ENCODE data around the gene PIEZO2.

The PIEZO2 gene

GRCh38 chr18:10842371-10842770 is 307.0 kb downstream of the PIEZO2 start:
- Histone ChIP-seq H3K4me1 (ENCODE audit: control insufficient read depth, low read length) (no peaks in the 10 kb centered on the region), H3K36me3 (ENCODE audit: control insufficient read depth, low read length) (no peaks in the 10 kb centered on the region), H3K9me2 (replicated peaks; ENCODE audit: control insufficient read depth, low read length) (no peaks in the 10 kb centered on the region), H4K20me1 (ENCODE audit: control insufficient read depth, insufficient read depth, low read depth, low read length) (no peaks in the 10 kb centered on the region), H3K4me3 (ENCODE audit: low read length) (no peak overlapping the region), H3K27ac (ENCODE audit: low read depth, low read length) (no peak overlapping the region), H3K79me2 (ENCODE audit: control insufficient read depth, low read length) (no peaks in the 10 kb centered on the region), H3F3A (ENCODE audit: control insufficient read depth, insufficient read depth) (no peaks in the 10 kb centered on the region), H3K27me3 (ENCODE audit: control insufficient read depth, low read length) (no peaks in the 10 kb centered on the region; the same call in 1 of the 2 replicates), H3K4me2 (ENCODE audit: low read length) (no peak overlapping the region), H3K9me3 (ENCODE audit: control insufficient read depth, insufficient read depth, low read length) (no peaks in the 10 kb centered on the region)
- TF ChIP-seq CTCF (IDR thresholded peaks at IDR 0.05; ENCODE audit: low read depth, low read length, poor library complexity, severe bottlenecking) = no peak
- no peak for TF ChIP-seq EZH2phosphoT487 (IDR thresholded peaks at IDR 0.05; ENCODE audit: borderline replicate concordance, low read length)

GRCh38 chr18:10841203-10841602 is 308.2 kb downstream of the PIEZO2 start:
- Histone ChIP-seq H3K9me3 (ENCODE audit: control insufficient read depth, insufficient read depth, low read length) (no peaks in the 10 kb centered on the region), H3K4me2 (ENCODE audit: low read length) (no peak overlapping the region), H3K79me2 (ENCODE audit: control insufficient read depth, low read length) (no peaks in the 10 kb centered on the region), H4K20me1 (ENCODE audit: control insufficient read depth, insufficient read depth, low read depth, low read length) (no peaks in the 10 kb centered on the region), H3K27ac (ENCODE audit: low read depth, low read length) (no peak overlapping the region), H3K9me2 (replicated peaks; ENCODE audit: control insufficient read depth, low read length) (no peaks in the 10 kb centered on the region), H3K27me3 (ENCODE audit: control insufficient read depth, low read length) (no peaks in the 10 kb centered on the region), H3K4me3 (ENCODE audit: low read length) (no peak overlapping the region), H3K4me1 (ENCODE audit: control insufficient read depth, low read length) (no peaks in the 10 kb centered on the region), H3F3A (ENCODE audit: control insufficient read depth, insufficient read depth) (no peaks in the 10 kb centered on the region), H3K36me3 (ENCODE audit: control insufficient read depth, low read length) (no peaks in the 10 kb centered on the region)
- TF ChIP-seq EZH2phosphoT487 (IDR thresholded peaks at IDR 0.05; ENCODE audit: borderline replicate concordance, low read length) = no peak
- TF ChIP-seq CTCF (IDR thresholded peaks at IDR 0.05; ENCODE audit: low read depth, low read length, poor library complexity, severe bottlenecking) = no peak

- Histone ChIP-seq H3K27ac (ENCODE audit: low read depth, low read length) (no peak overlapping the region), H3K79me2 (ENCODE audit: control insufficient read depth, low read length) (no peaks in the 10 kb centered on the region), H3K36me3 (ENCODE audit: control insufficient read depth, low read length) (no peaks in the 10 kb centered on the region), H3K9me2 (replicated peaks; ENCODE audit: control insufficient read depth, low read length) (no peaks in the 10 kb centered on the region), H3F3A (ENCODE audit: control insufficient read depth, insufficient read depth) (no peaks in the 10 kb centered on the region), H3K4me1 (ENCODE audit: control insufficient read depth, low read length) (no peaks in the 10 kb centered on the region), H3K9me3 (ENCODE audit: control insufficient read depth, insufficient read depth, low read length) (no peaks in the 10 kb centered on the region), H3K4me2 (ENCODE audit: low read length) (no peak overlapping the region), H3K27me3 (ENCODE audit: control insufficient read depth, low read length) (no peaks in the 10 kb centered on the region), H3K4me3 (ENCODE audit: low read length) (no peak overlapping the region), H4K20me1 (ENCODE audit: control insufficient read depth, insufficient read depth, low read depth, low read length) (no peaks in the 10 kb centered on the region)
- TF ChIP-seq CTCF (IDR thresholded peaks at IDR 0.05; ENCODE audit: low read depth, low read length, poor library complexity, severe bottlenecking) (no peak), EZH2phosphoT487 (IDR thresholded peaks at IDR 0.05; ENCODE audit: borderline replicate concordance, low read length) (no peak)
Observed at GRCh38 chr18:10840743-10841142, 308.6 kb downstream of the PIEZO2 start.

GRCh38 chr18:10839421-10839820 is 309.9 kb downstream of the PIEZO2 start:
- Histone ChIP-seq H3K4me3 (ENCODE audit: low read length) (no peak overlapping the region), H3K36me3 (ENCODE audit: control insufficient read depth, low read length) (no peaks in the 10 kb centered on the region), H3K79me2 (ENCODE audit: control insufficient read depth, low read length) (no peaks in the 10 kb centered on the region), H3K27me3 (ENCODE audit: control insufficient read depth, low read length) (no peaks in the 10 kb centered on the region), H3K27ac (ENCODE audit: low read depth, low read length) (no peak overlapping the region), H3K4me1 (ENCODE audit: control insufficient read depth, low read length) (no peaks in the 10 kb centered on the region), H3K9me2 (replicated peaks; ENCODE audit: control insufficient read depth, low read length) (no peaks in the 10 kb centered on the region), H3K9me3 (ENCODE audit: control insufficient read depth, insufficient read depth, low read length) (no peaks in the 10 kb centered on the region), H3K4me2 (ENCODE audit: low read length) (no peak overlapping the region), H3F3A (ENCODE audit: control insufficient read depth, insufficient read depth) (no peaks in the 10 kb centered on the region), H4K20me1 (ENCODE audit: control insufficient read depth, insufficient read depth, low read depth, low read length) (no peaks in the 10 kb centered on the region)
- no peak for TF ChIP-seq EZH2phosphoT487 (IDR thresholded peaks at IDR 0.05; ENCODE audit: borderline replicate concordance, low read length)
- no peak for TF ChIP-seq CTCF (IDR thresholded peaks at IDR 0.05; ENCODE audit: low read depth, low read length, poor library complexity, severe bottlenecking)

Data from DOHH2 (cell line).